ENCODE data around the gene LRP1. TPM values are rescaled to one million over a fixed set of nuclear protein-coding genes. Genes with fewer than 3 reads are reported as not detected.

Gene LRP1
- total RNA-seq, 1 experiment from 2014 or later: 12.4 TPM

- peaks cover 7% of the 10 kb centered on the region for H3K36me3 Mint-ChIP-seq (ENCODE audit: insufficient read depth, unreplicated experiment)
- no peaks in the 10 kb centered on the region for H3K9me3 Mint-ChIP-seq (ENCODE audit: low read depth, unreplicated experiment)
- CTCF ChIA-PET: interaction anchor here (1.1 kb wide), 1 partner anchor 14 kb away, joined by 4 read pairs; no protein-coding TSS in a partner anchor
- intact Hi-C loops (cut with micrococcal nuclease; ENCODE audit: unreplicated experiment): no loop called here
- peaks cover 32% of the 10 kb centered on the region for H3K27me3 Mint-ChIP-seq (ENCODE audit: unreplicated experiment)
- no peak for DNase-seq
- H3K4me1 Mint-ChIP-seq (ENCODE audit: low read depth, unreplicated experiment): no peaks in the 10 kb centered on the region
- no peak for TF ChIP-seq CTCF (IDR thresholded peaks at IDR 0.05; ENCODE audit: unreplicated experiment)
- no peak overlapping the region for H3K4me3 Mint-ChIP-seq (ENCODE audit: low read depth, unreplicated experiment)
- no TSS peak for BruUV-seq (replicated peaks)
- H3K27ac Mint-ChIP-seq (ENCODE audit: unreplicated experiment): no peak overlapping the region
Measured at GRCh38 chr12:57196956-57197355, 68.7 kb downstream of the LRP1 start.

GRCh38 chr12:57198329-57198728 lies 70.0 kb downstream of the LRP1 start:
- Mint-ChIP-seq H3K4me1 (ENCODE audit: low read depth, unreplicated experiment) (no peaks in the 10 kb centered on the region), H3K4me3 (ENCODE audit: low read depth, unreplicated experiment) (no peak overlapping the region), H3K27ac (ENCODE audit: unreplicated experiment) (no peak overlapping the region), H3K27me3 (ENCODE audit: unreplicated experiment) (peaks cover 32% of the 10 kb centered on the region), H3K36me3 (ENCODE audit: insufficient read depth, unreplicated experiment) (peaks cover 3% of the 10 kb centered on the region), H3K9me3 (ENCODE audit: low read depth, unreplicated experiment) (no peaks in the 10 kb centered on the region)
- no TSS peak for BruUV-seq (replicated peaks)
- DNase-seq: no peak
- intact Hi-C loops (cut with micrococcal nuclease; ENCODE audit: unreplicated experiment): no loop called here
- TF ChIP-seq CTCF (IDR thresholded peaks at IDR 0.05; ENCODE audit: unreplicated experiment): no peak
- CTCF ChIA-PET: no interaction called here

- no peak for TF ChIP-seq CTCF (IDR thresholded peaks at IDR 0.05; ENCODE audit: unreplicated experiment)
- intact Hi-C loops (cut with micrococcal nuclease; ENCODE audit: unreplicated experiment): no loop called here
- CTCF ChIA-PET: no interaction called here
- Mint-ChIP-seq H3K9me3 (ENCODE audit: low read depth, unreplicated experiment) (no peaks in the 10 kb centered on the region), H3K4me1 (ENCODE audit: low read depth, unreplicated experiment) (no peaks in the 10 kb centered on the region), H3K4me3 (ENCODE audit: low read depth, unreplicated experiment) (no peak overlapping the region), H3K36me3 (ENCODE audit: insufficient read depth, unreplicated experiment) (peaks cover 3% of the 10 kb centered on the region), H3K27ac (ENCODE audit: unreplicated experiment) (no peak overlapping the region), H3K27me3 (ENCODE audit: unreplicated experiment) (peaks cover 32% of the 10 kb centered on the region)
- no peak for DNase-seq
- no TSS peak for BruUV-seq (replicated peaks)
Measured at GRCh38 chr12:57199191-57199590, 70.9 kb downstream of the LRP1 start.

- TF ChIP-seq CTCF (IDR thresholded peaks at IDR 0.05; ENCODE audit: unreplicated experiment): no peak
- no peak for DNase-seq
- H3K4me3 Mint-ChIP-seq (ENCODE audit: low read depth, unreplicated experiment): no peak overlapping the region
- intact Hi-C loops (cut with micrococcal nuclease; ENCODE audit: unreplicated experiment): no loop called here
- no peaks in the 10 kb centered on the region for H3K9me3 Mint-ChIP-seq (ENCODE audit: low read depth, unreplicated experiment)
- no peaks in the 10 kb centered on the region for H3K4me1 Mint-ChIP-seq (ENCODE audit: low read depth, unreplicated experiment)
- peaks cover 3% of the 10 kb centered on the region for H3K36me3 Mint-ChIP-seq (ENCODE audit: insufficient read depth, unreplicated experiment)
- H3K27me3 Mint-ChIP-seq (ENCODE audit: unreplicated experiment): peaks cover 28% of the 10 kb centered on the region
- CTCF ChIA-PET: no interaction called here
- no TSS peak for BruUV-seq (replicated peaks)
- H3K27ac Mint-ChIP-seq (ENCODE audit: unreplicated experiment): no peak overlapping the region
Measured at GRCh38 chr12:57200497-57200896, 72.2 kb downstream of the LRP1 start.

All from Calu3 (cell line).